A549 (cell line): ENCODE data around the gene CTNNBL1.

Experiments used
- CTCF ChIP-seq: fragments of >200 bp; sonication (Bioruptor Twin); formaldehyde crosslinking; IDR thresholded peaks from 3 replicates; pipeline ENCODE4 v1.5.1; 2016
- ELK1 ChIP-seq: fragments of 150-350 bp; IDR thresholded peaks from 2 replicates; pipeline ENCODE4 v1.6.1; 2014; ENCODE audit warnings: low read depth, mild to moderate bottlenecking, low read length
- EP300 ChIP-seq, 2 experiments: fragments of >200 bp; sonication (Bioruptor Twin); formaldehyde crosslinking; IDR thresholded peaks; 2 replicates in 1 of 2; 3 replicates in 1 of 2; pipeline ENCODE4 v1.6.1; 2016 to 2017
- ESRRA ChIP-seq: fragments of 150-350 bp; IDR thresholded peaks from 2 replicates; pipeline ENCODE4 v1.6.1; 2014; ENCODE audit warnings: mild to moderate bottlenecking, low read length, borderline replicate concordance
- HOXA7 ChIP-seq: fragments of 250-450 bp; sonication (Bioruptor Pico); IDR thresholded peaks from 2 replicates; pipeline ENCODE4 v1.5.0; 2020; ENCODE audit warnings: mild to moderate bottlenecking, moderate library complexity
- KDM1A ChIP-seq: fragments of 200-600 bp; sonication (generic); IDR thresholded peaks from 2 replicates; pipeline ENCODE4 v1.6.1; 2016; ENCODE audit warnings: low read depth, mild to moderate bottlenecking
- MAX ChIP-seq: IDR thresholded peaks from 2 replicates; pipeline ENCODE4 v1.6.1; 2012
- PHF8 ChIP-seq: fragments of 200-600 bp; sonication (generic); IDR thresholded peaks from 2 replicates; pipeline ENCODE4 v1.6.1; 2016; ENCODE audit warnings: low read depth, mild to moderate bottlenecking, antibody characterized with exemption, moderate library complexity, borderline replicate concordance
- POLR2A ChIP-seq: IDR thresholded peaks from 2 replicates; pipeline ENCODE4 v1.6.1; 2012; ENCODE audit warnings: mild to moderate bottlenecking, low read length
- RAD21 ChIP-seq, 2 experiments: fragments of >200 bp in 1 of 2; sonication (Bioruptor Twin) in 1 of 2; formaldehyde crosslinking in 1 of 2; IDR thresholded peaks in 1 of 2; conservative IDR thresholded peaks in 1 of 2; 2 replicates in 1 of 2; 3 replicates in 1 of 2; pipeline ENCODE4 v1.6.1; 2012 to 2018; ENCODE audit warnings: inconsistent platforms in 1 of 2
- RARB ChIP-seq: fragments of 250-450 bp; sonication (Bioruptor Pico); IDR thresholded peaks from 2 replicates; pipeline ENCODE4 v1.8.0; 2021; ENCODE audit warnings: mild to moderate bottlenecking, moderate library complexity
- TF ChIP-seq, protein P1 (sequence below): fragments of 200-600 bp; sonication (generic); IDR thresholded peaks from 2 replicates; pipeline ENCODE4 v1.6.1; 2016; ENCODE audit warnings: antibody characterized with exemption, mild to moderate bottlenecking, moderate library complexity

DNA sequence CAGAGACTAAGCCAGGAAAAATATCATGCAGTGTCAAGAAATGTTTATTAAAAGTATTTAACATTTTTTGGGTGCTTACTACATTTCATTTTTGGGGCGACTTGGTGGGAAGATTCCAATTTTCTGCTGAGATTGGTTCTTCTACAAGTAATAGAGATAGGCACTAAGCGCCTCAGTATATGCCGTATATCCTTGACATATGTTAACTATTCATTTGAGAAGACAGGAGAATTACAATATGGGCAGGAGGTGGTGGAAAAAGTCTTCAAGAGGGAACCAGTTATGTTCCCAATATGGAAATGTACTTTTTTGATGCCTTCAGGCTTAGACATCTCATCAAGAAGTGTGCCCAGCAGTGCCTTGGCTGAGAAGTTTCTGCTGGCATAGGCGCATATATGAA lies 6.5 kb downstream of the CTNNBL1 start:
- TF ChIP-seq, protein P1, sequence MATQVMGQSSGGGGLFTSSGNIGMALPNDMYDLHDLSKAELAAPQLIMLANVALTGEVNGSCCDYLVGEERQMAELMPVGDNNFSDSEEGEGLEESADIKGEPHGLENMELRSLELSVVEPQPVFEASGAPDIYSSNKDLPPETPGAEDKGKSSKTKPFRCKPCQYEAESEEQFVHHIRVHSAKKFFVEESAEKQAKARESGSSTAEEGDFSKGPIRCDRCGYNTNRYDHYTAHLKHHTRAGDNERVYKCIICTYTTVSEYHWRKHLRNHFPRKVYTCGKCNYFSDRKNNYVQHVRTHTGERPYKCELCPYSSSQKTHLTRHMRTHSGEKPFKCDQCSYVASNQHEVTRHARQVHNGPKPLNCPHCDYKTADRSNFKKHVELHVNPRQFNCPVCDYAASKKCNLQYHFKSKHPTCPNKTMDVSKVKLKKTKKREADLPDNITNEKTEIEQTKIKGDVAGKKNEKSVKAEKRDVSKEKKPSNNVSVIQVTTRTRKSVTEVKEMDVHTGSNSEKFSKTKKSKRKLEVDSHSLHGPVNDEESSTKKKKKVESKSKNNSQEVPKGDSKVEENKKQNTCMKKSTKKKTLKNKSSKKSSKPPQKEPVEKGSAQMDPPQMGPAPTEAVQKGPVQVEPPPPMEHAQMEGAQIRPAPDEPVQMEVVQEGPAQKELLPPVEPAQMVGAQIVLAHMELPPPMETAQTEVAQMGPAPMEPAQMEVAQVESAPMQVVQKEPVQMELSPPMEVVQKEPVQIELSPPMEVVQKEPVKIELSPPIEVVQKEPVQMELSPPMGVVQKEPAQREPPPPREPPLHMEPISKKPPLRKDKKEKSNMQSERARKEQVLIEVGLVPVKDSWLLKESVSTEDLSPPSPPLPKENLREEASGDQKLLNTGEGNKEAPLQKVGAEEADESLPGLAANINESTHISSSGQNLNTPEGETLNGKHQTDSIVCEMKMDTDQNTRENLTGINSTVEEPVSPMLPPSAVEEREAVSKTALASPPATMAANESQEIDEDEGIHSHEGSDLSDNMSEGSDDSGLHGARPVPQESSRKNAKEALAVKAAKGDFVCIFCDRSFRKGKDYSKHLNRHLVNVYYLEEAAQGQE = no peak
- TF ChIP-seq CTCF (no peak), HOXA7 (CRISPR knock-in tag) (no peak), MAX (no peak), ELK1 (no peak), EP300 (IDR thresholded peaks at IDR 0.05) (no peak), PHF8 (no peak), RARB (CRISPR knock-in tag) (no peak), RAD21 (conservative IDR thresholded peaks at IDR 0.05 in 1 of 2, IDR thresholded peaks at IDR 0.05 in 1 of 2) (no peak), ESRRA (no peak), KDM1A (no peak), POLR2A (no peak)
